Sigmoid colon (tissue), 4 donors: ENCODE measurements around the gene NTN3.

ENCODE experiments used
- CTCF ChIP-seq, 4 experiments: fragments of 450-650 bp in 3 of 4; fragments of 200-600 bp in 1 of 4; IDR thresholded peaks; one replicate each; pipeline ENCODE4 v1.5.1; 2016 to 2019; ENCODE audit warnings: antibody characterized with exemption in 4 of 4, mild to moderate bottlenecking in 3 of 4, moderate library complexity in 2 of 4
- EP300 ChIP-seq, 4 donors: sonication (generic); formaldehyde crosslinking; IDR thresholded peaks; one replicate each; pipeline ENCODE4 v1.6.1; 2017; ENCODE audit warnings: antibody characterized with exemption in 4 of 4
- POLR2A ChIP-seq, 2 donors: fragments of 450-650 bp; IDR thresholded peaks; one replicate each; pipeline ENCODE4 v1.6.1; 2016; ENCODE audit warnings: antibody characterized with exemption in 2 of 2, mild to moderate bottlenecking in 2 of 2, moderate library complexity in 2 of 2

DNA sequence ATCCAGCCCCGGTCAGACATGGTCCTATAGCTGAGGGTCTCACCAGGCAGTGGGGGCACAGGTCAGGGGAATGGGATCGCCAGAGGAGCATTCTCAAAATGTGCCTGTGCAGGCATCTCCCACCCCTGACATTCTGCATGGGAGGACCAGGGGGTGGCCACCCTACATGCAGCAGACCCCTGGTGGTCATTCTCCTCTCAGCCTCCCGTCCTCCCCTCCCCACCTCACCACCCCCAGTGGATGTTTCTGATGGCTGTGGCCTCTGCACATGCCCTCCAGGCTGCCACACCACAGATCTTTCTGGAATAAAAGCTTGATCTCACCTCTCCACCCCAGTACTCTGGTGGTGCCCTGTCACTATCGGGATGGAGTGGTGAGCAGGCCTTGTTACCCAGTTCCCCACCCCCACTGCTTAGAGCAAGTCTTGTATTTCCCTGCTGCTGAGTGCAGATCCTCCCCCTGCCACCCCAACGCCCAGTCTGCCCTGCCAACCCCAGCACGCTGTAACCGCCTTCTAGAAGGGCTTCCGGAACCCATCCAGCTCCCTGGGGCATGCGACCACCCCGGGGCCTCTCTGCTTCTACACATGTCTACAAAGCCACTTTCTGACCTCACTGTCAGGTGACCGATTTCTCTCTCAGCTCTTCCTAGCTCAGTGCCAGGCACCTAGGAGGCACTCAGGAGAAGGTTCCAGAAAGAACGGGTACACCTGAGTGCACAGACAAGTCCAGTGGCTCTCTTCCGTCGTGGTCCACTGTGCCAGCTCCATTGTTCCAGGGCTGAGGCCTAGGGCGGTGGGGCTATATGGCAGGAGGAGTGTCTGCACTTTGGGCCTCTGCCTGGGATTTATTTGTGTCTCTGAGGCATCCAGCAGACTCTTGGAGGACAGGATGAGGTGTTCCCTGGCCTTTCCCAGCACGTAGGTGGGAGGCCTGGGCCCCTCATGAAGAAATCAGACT, 13.1 kb downstream of the NTN3 start:
- TF ChIP-seq CTCF (IDR thresholded peaks at IDR 0.05) (no peak), POLR2A (IDR thresholded peaks at IDR 0.05) (no peak), EP300 (IDR thresholded peaks at IDR 0.05) (no peak)
